Measurements from ENCODE around the gene NBEA.
"Not testable (repeated sequence)": the region's sequence is repeated elsewhere in the genome, so short reads cannot be mapped to it uniquely, and the experiment has no call there.

Gene NBEA

DNA sequence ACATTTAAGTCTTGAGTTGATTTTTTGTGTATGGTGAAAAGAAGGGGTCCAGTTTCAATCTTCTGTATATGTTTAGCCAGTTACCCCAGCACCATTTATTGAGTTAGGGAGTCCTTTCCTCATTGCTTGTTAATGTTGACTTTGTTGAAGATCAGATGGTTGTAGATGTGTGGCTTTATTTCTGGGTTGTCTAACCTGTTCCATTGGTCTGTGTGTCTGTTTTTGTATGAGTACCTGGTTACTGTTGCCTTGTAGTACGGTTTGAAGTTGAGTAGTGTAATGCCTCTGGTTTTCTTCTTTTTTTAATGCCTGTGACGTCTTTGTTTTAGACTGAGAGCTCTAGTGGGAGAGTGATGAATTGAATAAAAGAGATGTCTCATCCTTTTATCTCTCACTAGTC is 83.2 kb downstream of the NBEA start:
- TF ChIP-seq ZFX (IDR thresholded peaks at IDR 0.05): no peak
- TF ChIP-seq, protein P1, sequence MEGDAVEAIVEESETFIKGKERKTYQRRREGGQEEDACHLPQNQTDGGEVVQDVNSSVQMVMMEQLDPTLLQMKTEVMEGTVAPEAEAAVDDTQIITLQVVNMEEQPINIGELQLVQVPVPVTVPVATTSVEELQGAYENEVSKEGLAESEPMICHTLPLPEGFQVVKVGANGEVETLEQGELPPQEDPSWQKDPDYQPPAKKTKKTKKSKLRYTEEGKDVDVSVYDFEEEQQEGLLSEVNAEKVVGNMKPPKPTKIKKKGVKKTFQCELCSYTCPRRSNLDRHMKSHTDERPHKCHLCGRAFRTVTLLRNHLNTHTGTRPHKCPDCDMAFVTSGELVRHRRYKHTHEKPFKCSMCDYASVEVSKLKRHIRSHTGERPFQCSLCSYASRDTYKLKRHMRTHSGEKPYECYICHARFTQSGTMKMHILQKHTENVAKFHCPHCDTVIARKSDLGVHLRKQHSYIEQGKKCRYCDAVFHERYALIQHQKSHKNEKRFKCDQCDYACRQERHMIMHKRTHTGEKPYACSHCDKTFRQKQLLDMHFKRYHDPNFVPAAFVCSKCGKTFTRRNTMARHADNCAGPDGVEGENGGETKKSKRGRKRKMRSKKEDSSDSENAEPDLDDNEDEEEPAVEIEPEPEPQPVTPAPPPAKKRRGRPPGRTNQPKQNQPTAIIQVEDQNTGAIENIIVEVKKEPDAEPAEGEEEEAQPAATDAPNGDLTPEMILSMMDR (conservative IDR thresholded peaks at IDR 0.05): no peak
- H3K27ac ChIP-seq: no peak overlapping the region

DNA sequence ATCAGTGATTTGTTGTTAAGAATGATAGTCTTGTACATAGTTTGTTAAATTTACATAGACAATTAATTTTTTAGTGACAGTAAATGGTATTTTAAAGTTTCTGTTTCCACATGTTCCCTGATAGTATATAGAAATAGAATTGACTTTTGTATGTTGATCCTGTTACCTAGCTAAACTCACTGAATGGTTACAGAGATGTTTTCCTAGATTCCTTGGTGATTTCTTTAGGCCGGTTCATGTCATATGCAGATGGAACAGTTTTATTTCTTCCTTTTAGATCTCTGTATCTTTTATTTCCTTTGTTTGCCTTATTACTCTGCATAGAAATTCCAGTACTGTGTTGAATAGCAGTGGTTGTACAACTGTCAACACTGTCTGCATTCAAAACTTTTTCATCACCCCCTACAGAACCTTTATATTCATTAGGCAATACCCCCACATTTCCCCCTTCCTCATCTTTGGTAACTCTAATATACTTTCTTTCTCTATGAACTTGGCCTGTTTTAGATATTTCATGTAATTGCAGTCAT is 86.3 kb downstream of the NBEA start:
- TF ChIP-seq ZFX (IDR thresholded peaks at IDR 0.05): no peak
- TF ChIP-seq, protein P1 (conservative IDR thresholded peaks at IDR 0.05): no peak
- H3K27ac ChIP-seq: no peak overlapping the region

DNA sequence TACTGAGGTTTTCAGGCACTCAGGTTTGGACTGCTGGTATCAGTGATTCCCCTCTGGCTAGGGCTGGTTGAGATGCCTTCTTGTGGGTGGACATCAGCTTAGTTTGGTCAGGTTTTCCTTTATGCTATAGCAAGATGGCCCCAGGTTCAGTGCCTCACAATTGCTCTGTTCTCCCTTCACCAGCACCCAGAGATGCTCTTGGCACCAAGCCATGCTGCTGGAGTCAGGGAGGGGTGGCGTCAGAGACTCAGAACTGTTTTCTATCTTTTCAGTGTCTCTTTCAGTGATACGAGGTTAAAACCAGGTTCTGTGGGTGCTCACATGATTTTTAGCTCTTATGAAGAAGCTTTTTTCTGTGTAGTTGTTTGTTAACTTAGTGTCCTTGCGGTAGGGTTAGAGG is 96.9 kb downstream of the NBEA start:
- TF ChIP-seq ZFX (IDR thresholded peaks at IDR 0.05): no peak
- TF ChIP-seq, protein P1 (conservative IDR thresholded peaks at IDR 0.05): no peak
- H3K27ac ChIP-seq: no peak overlapping the region

DNA sequence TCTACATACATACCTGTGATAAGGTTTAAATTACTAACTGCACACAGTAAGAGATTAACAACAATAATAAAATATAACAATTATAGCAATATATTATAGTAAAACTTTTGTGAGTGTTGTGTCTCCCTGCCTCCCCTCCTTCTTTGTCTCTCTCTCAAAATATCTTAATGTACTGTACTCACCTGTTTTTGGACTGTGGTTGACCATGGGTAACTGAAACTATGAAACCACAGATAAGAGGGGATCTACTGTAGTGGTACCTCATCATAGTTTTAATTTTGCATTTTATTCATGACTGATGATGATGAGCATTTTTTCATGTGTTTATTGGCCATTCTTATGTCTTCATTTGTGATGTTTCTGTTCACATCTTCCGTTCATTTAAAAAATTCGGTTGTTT is 104.5 kb downstream of the NBEA start:
- no peak overlapping the region for H3K27ac ChIP-seq
- TF ChIP-seq, protein P1 (conservative IDR thresholded peaks at IDR 0.05): no peak
- no peak for TF ChIP-seq ZFX (IDR thresholded peaks at IDR 0.05)

DNA sequence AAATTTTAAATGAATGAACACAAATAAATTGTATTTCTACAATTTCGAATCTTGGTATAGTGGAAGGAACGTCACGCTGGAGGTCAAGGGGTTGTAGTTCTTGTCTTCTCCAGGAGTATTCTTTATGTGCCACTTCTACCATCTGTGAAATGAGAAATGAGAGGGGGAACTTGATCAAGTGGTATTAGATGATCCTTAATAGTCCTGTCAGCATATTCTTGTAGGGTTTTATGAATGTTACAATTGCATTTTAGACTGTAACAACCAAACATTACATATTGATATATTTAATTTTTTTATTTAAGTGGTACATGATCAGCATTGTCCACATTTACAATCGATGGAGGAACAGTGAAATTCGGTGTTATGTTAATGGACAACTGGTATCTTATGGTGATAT is 113.6 kb downstream of the NBEA start:
- no peak overlapping the region for H3K27ac ChIP-seq
- TF ChIP-seq, protein P1 (conservative IDR thresholded peaks at IDR 0.05): no peak
- TF ChIP-seq ZFX (IDR thresholded peaks at IDR 0.05): no peak

DNA sequence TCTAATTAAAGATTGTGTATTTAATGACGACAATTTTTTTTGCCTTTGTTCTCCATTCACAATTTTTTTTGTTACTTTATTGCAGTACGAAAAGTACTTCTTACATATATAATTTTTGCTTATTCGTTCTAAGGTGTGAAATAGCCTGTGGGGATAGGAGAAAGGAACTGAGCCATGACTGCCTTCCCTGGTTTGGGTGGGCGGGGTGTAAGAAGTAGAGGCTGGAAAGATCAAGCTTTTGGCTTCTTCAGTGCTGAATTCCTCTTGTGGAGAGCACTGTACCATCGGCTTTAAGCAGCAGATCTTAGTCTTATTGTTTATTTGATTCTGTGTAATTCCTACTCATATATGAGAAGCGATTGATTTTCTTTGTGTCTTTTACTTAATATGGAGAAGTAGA is 115.8 kb downstream of the NBEA start:
- H3K27ac ChIP-seq: no peak overlapping the region
- TF ChIP-seq, protein P1 (conservative IDR thresholded peaks at IDR 0.05): no peak
- TF ChIP-seq ZFX (IDR thresholded peaks at IDR 0.05): no peak

DNA sequence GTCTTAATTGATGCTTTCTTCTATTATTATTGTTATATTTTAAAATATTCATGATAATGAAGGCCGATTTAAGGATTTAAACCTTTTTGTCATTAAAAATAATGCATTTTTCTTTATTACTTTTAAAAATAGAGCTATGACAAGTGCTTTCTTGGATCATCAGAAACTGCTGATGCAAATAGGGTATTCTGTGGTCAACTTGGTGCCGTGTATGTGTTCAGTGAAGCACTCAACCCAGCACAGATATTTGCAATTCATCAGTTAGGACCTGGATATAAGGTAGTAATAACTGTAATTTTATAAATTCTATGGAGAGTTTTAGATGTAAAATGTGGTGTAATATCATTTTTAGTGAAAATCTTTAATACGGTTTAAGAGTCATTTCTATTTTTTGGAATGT is 116.5 kb downstream of the NBEA start:
- H3K27ac ChIP-seq: not testable (repeated sequence)

DNA sequence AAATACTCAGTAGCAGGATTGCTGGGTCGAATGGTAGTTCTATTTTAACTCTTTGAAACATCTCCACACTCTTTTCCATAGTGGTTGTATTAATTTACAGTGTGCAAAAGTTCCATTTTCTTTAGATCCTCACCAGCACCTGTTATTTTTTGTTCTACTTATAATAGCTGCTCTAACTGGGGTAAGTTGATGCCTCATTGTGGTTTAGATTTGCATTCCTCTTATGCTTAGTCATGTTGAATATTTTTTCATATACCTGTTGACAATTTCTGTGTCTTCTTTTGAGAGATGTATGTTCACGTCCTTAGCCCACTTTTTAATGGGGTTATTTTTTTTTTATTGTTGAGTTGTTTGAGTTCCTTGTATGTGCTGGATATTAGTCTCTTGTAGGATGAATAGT is 144.6 kb downstream of the NBEA start:
- no peak for TF ChIP-seq ZFX (IDR thresholded peaks at IDR 0.05)
- TF ChIP-seq, protein P1 (conservative IDR thresholded peaks at IDR 0.05): no peak
- no peak overlapping the region for H3K27ac ChIP-seq
